Activated naive CD4-positive, alpha-beta T cell treated with anti-CD3 and anti-CD28 coated beads, Interleukin-2, amount 50 U/mL, for 72 hours (primary cell): ENCODE data around the gene KIF14. TPM values are rescaled to one million over a fixed set of nuclear protein-coding genes. Genes with fewer than 3 reads are reported as not detected.
"Not testable (repeated sequence)": the region's sequence is repeated elsewhere in the genome, so short reads cannot be mapped to it uniquely, and the experiment has no call there.

Experiments
- ATAC-seq, 2 donors: fragments of 150-1000 bp; cut with Tn5 transposase; 2 replicates each; pipeline ENCODE4 v1.10.0; 2021; ENCODE audit warnings: mild to moderate bottlenecking in 2 of 2, moderate library complexity in 2 of 2
- DNase-seq, 2 donors: peaks; one replicate each; pipeline ENCODE4 v3.0.0; 2021 to 2022; ENCODE audit warnings: low spot score in 2 of 2
- H3K27ac Mint-ChIP-seq, 2 donors: one replicate each; pipeline ENCODE4 v1.8.0; 2022; ENCODE audit warnings: mild to moderate bottlenecking in 2 of 2, mixed read lengths in 2 of 2
- H3K36me3 Mint-ChIP-seq, 2 donors: one replicate each; pipeline ENCODE4 v1.8.0; 2022; ENCODE audit warnings: mixed read lengths in 2 of 2
- H3K9me3 Mint-ChIP-seq, 2 donors: one replicate each; pipeline ENCODE4 v1.8.0; 2022; ENCODE audit warnings: mixed read lengths in 2 of 2
- total RNA-seq, 2 donors: library from RNA; stranded (reverse); gene quantifications; one replicate each; pipeline ENCODE4 v1.2.3, GENCODE V29; 2022

Gene KIF14
- total RNA-seq, 2 donors from 2014 or later: 17.8 to 18.7 TPM

- Mint-ChIP-seq H3K36me3 (no peaks in the 10 kb centered on the region), H3K9me3 (no peaks in the 10 kb centered on the region), H3K27ac (no peak overlapping the region)
- no peak for DNase-seq
- ATAC-seq: no peak
These were observed 91.5 kb downstream of the KIF14 start for GRCh38 chr1:200528858-200529606.

GRCh38 chr1:200527670-200528069, 92.9 kb downstream of the KIF14 start:
- no peaks in the 10 kb centered on the region for H3K9me3 Mint-ChIP-seq
- H3K27ac Mint-ChIP-seq: peak overlapping the region in 1 of 2 donors; percentile 46
- H3K36me3 Mint-ChIP-seq: no peaks in the 10 kb centered on the region
- no peak for DNase-seq
- ATAC-seq: no peak

GRCh38 chr1:200526709-200527612, 93.6 kb downstream of the KIF14 start:
- DNase-seq: no peak

GRCh38 chr1:200525090-200525987, 95.2 kb downstream of the KIF14 start:
- H3K27ac Mint-ChIP-seq: no peak overlapping the region
- no peaks in the 10 kb centered on the region for H3K9me3 Mint-ChIP-seq
- H3K36me3 Mint-ChIP-seq: no peaks in the 10 kb centered on the region
- ATAC-seq (no peak), DNase-seq (no peak)

More at GRCh38 chr1:200526709-200527612, 93.6 kb downstream of the KIF14 start:
- ATAC-seq: peak in 1 of 2 donors; percentile 13
- H3K9me3 Mint-ChIP-seq: no peaks in the 10 kb centered on the region
- H3K36me3 Mint-ChIP-seq: no peaks in the 10 kb centered on the region
- H3K27ac Mint-ChIP-seq: peak overlapping the region in 1 of 2 donors; percentile 46

GRCh38 chr1:200524551-200524950, 96.0 kb downstream of the KIF14 start:
- not testable (repeated sequence) for DNase-seq, H3K27ac Mint-ChIP-seq, H3K36me3 Mint-ChIP-seq, H3K9me3 Mint-ChIP-seq, ATAC-seq

- H3K27ac Mint-ChIP-seq: no peak overlapping the region
- H3K9me3 Mint-ChIP-seq: no peaks in the 10 kb centered on the region
- no peaks in the 10 kb centered on the region for H3K36me3 Mint-ChIP-seq
- ATAC-seq: no peak
- DNase-seq: no peak
These were observed 96.5 kb downstream of the KIF14 start for GRCh38 chr1:200524092-200524491.

GRCh38 chr1:200520735-200521134, 99.8 kb downstream of the KIF14 start:
- Mint-ChIP-seq H3K36me3 (no peaks in the 10 kb centered on the region), H3K27ac (no peak overlapping the region), H3K9me3 (no peaks in the 10 kb centered on the region)
- ATAC-seq (no peak), DNase-seq (no peak)

GRCh38 chr1:200518524-200518923, 102.0 kb downstream of the KIF14 start:
- DNase-seq (no peak), ATAC-seq (no peak)
- Mint-ChIP-seq H3K9me3 (no peaks in the 10 kb centered on the region), H3K27ac (no peak overlapping the region), H3K36me3 (no peaks in the 10 kb centered on the region)

- Mint-ChIP-seq H3K36me3 (no peaks in the 10 kb centered on the region), H3K9me3 (no peaks in the 10 kb centered on the region), H3K27ac (no peak overlapping the region)
- DNase-seq (no peak), ATAC-seq (peak; percentile 76 to 91)
These were observed 108.4 kb downstream of the KIF14 start for GRCh38 chr1:200512191-200512590.

- Mint-ChIP-seq H3K36me3 (no peaks in the 10 kb centered on the region), H3K27ac (no peak overlapping the region), H3K9me3 (no peaks in the 10 kb centered on the region)
- ATAC-seq (peak; percentile 73 to 84), DNase-seq (peak in 1 of 2 donors; percentile 73)
These were observed 110.3 kb downstream of the KIF14 start for GRCh38 chr1:200510228-200510623.

- ATAC-seq (no peak), DNase-seq (no peak)
- Mint-ChIP-seq H3K27ac (no peak overlapping the region), H3K9me3 (no peaks in the 10 kb centered on the region), H3K36me3 (no peaks in the 10 kb centered on the region)
These were observed 114.1 kb downstream of the KIF14 start for GRCh38 chr1:200506471-200506870.

- no peak overlapping the region for H3K27ac Mint-ChIP-seq
These were observed 115.3 kb downstream of the KIF14 start for GRCh38 chr1:200505257-200505656.

More at GRCh38 chr1:200505257-200505656, 115.3 kb downstream of the KIF14 start:
- Mint-ChIP-seq H3K36me3 (no peaks in the 10 kb centered on the region), H3K9me3 (no peaks in the 10 kb centered on the region)
- DNase-seq: no peak
- ATAC-seq: no peak

Other genes with a start within 250 kb of the KIF14 start
- gene ZNF281, start 210.7 kb downstream of the KIF14 start, total RNA-seq: 10 to 100 TPM; 16.2 to 19.2 TPM
- 10 to 100 TPM; 13.7 to 24.1 TPM for gene DDX59, start 49.2 kb upstream of the KIF14 start, total RNA-seq
- 1 to 10 TPM; 3.3 to 3.6 TPM for gene CAMSAP2, start 118.1 kb upstream of the KIF14 start, total RNA-seq